GM12891 (cell line): Measurements from ENCODE around the gene RAI1.
A peak's percentile ranks its signal among the peaks of the same experiment; 100 is the strongest.

ENCODE experiments used
- DNase-seq: peaks from one replicate; pipeline ENCODE4 v3.0.0; 2011; ENCODE audit warnings: low spot score; ENCODE audit not compliant: insufficient read length
- FAIRE-seq: peaks from 2 replicates; lab custom pipeline; 2011; peaks lifted over from hg19 to GRCh38; lab: Jason Lieb, UNC
- PAX5 ChIP-seq: IDR thresholded peaks from 2 replicates; pipeline ENCODE4 v1.6.1; 2011; ENCODE audit warnings: low read length, moderate library complexity, mild to moderate bottlenecking; ENCODE audit not compliant: insufficient read depth, severe bottlenecking
- POLR2A ChIP-seq: IDR thresholded peaks from 2 replicates; pipeline ENCODE4 v1.6.1; 2011; ENCODE audit warnings: low read depth, low read length, control low read depth
- POLR2AphosphoS5 ChIP-seq: IDR thresholded peaks from 2 replicates; pipeline ENCODE4 v1.6.1; 2011; ENCODE audit warnings: low read depth, low read length, control low read depth
- POU2F2 ChIP-seq: IDR thresholded peaks from 2 replicates; pipeline ENCODE4 v1.6.1; 2011; ENCODE audit warnings: low read depth, mild to moderate bottlenecking, control low read depth, low read length, moderate library complexity
- SPI1 ChIP-seq: IDR thresholded peaks from 2 replicates; pipeline ENCODE4 v1.6.1; 2011; ENCODE audit warnings: low read depth, low read length, control low read depth
- TAF1 ChIP-seq: IDR thresholded peaks from 2 replicates; pipeline ENCODE4 v1.6.1; 2011; ENCODE audit warnings: low read depth, low read length, control low read depth

Gene RAI1

DNA sequence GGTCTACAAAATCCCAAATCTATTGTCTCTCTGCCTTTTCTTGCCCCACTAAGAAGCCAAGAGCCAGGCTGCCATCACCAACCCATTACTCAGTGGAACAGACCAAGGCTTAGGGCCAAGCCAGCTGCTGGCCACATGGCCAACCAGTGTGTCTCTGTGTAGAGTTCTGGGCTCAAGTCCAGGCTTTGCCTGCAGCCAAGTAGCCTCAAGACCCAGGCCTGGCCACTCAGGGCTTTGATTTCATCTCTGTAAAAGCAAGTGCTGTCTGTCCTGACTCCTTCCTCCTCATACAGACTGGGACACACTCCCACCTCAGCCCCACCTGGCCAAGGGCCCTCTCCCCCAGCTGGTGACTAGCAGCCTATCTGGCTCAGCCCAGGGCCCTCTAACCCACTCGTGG, 140.9 kb downstream of the RAI1 start:
- FAIRE-seq = no peak

DNA sequence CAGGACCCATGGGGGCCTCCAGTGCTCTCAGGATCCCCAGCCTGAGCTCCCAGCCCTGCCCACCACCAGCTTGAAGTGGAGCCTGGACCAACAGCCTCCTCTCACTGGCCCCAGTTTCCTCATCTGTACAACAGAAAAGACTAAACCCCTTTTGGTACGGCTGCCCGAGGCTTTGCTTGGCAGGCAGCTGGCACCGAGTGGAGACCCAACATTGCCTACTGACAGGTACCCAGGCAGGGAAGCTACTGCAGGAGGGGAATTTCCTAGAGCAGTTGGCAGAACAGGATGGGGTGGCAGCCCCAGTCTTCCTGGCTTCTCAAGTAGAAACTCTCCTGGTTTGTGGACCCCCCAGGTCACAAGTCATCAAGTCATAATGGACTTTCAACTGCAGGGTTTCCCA, 141.4 kb downstream of the RAI1 start:
- DNase-seq (no peak), FAIRE-seq (no peak)
- TF ChIP-seq TAF1 = no peak
- TF ChIP-seq SPI1 = no peak
- TF ChIP-seq POLR2A = no peak
- TF ChIP-seq PAX5 = no peak

More for the DNA sequence above, 140.9 kb downstream of the RAI1 start:
- no peak for TF ChIP-seq PAX5
- TF ChIP-seq POU2F2 = no peak
- no peak for TF ChIP-seq POLR2AphosphoS5
- no peak for TF ChIP-seq POLR2A
- TF ChIP-seq TAF1 = no peak
- TF ChIP-seq SPI1 = no peak
- DNase-seq = no peak

GRCh38 chr17:17823433-17824118, 142.3 kb downstream of the RAI1 start:
- FAIRE-seq (peak; percentile 85), DNase-seq (peak; percentile 99)
- no peak for TF ChIP-seq TAF1
- no peak for TF ChIP-seq POLR2AphosphoS5
- TF ChIP-seq PAX5 = no peak
- no peak for TF ChIP-seq POU2F2
- no peak for TF ChIP-seq SPI1
- TF ChIP-seq POLR2A = no peak

GRCh38 chr17:17824119-17824782, 143.0 kb downstream of the RAI1 start:
- no peak for DNase-seq
- TF ChIP-seq POLR2A (no peak), SPI1 (no peak), TAF1 (no peak), PAX5 (no peak), POU2F2 (no peak), POLR2AphosphoS5 (no peak)
- peak; percentile 48 for FAIRE-seq

- FAIRE-seq (peak; percentile 26), DNase-seq (no peak)
- TF ChIP-seq POLR2A = no peak
- no peak for TF ChIP-seq POU2F2
- TF ChIP-seq PAX5 = no peak
- no peak for TF ChIP-seq TAF1
- no peak for TF ChIP-seq SPI1
- no peak for TF ChIP-seq POLR2AphosphoS5
Measured at GRCh38 chr17:17824783-17825614, 143.7 kb downstream of the RAI1 start.

- FAIRE-seq (no peak), DNase-seq (no peak)
- TF ChIP-seq PAX5 = no peak
- no peak for TF ChIP-seq POLR2A
- no peak for TF ChIP-seq SPI1
- TF ChIP-seq POU2F2 = no peak
- TF ChIP-seq POLR2AphosphoS5 = no peak
- no peak for TF ChIP-seq TAF1
Measured at GRCh38 chr17:17826342-17826713, 145.1 kb downstream of the RAI1 start.

GRCh38 chr17:17826942-17827785, 145.9 kb downstream of the RAI1 start:
- TF ChIP-seq POLR2AphosphoS5 (no peak), TAF1 (no peak), POU2F2 (no peak), POLR2A (no peak), PAX5 (no peak), SPI1 (no peak)
- no peak for DNase-seq
- FAIRE-seq = no peak

GRCh38 chr17:17827826-17828621, 146.8 kb downstream of the RAI1 start:
- FAIRE-seq (no peak), DNase-seq (no peak)
- no peak for TF ChIP-seq PAX5
- no peak for TF ChIP-seq TAF1
- no peak for TF ChIP-seq POLR2AphosphoS5
- no peak for TF ChIP-seq POU2F2
- no peak for TF ChIP-seq SPI1
- no peak for TF ChIP-seq POLR2A

GRCh38 chr17:17830269-17830567, 149.0 kb downstream of the RAI1 start:
- no peak for FAIRE-seq
- no peak for DNase-seq
- TF ChIP-seq POLR2AphosphoS5 (no peak), POU2F2 (no peak), SPI1 (no peak), TAF1 (no peak), POLR2A (no peak), PAX5 (no peak)
